Keratinocyte (primary cell): Measurements from ENCODE around the gene PEX1.

ENCODE experiments used
- CTCF ChIP-seq, 3 experiments: IDR thresholded peaks in 1 of 3; conservative IDR thresholded peaks in 1 of 3; optimal IDR thresholded peaks in 1 of 3; 2 replicates in 2 of 3; 3 replicates in 1 of 3; pipeline versions ENCODE3 to v1.5.1; 2011; ENCODE audit warnings: low read length in 3 of 3, mild to moderate bottlenecking in 3 of 3, moderate library complexity in 2 of 3, control low read depth in 1 of 3, inconsistent platforms in 1 of 3; ENCODE audit not compliant: insufficient read depth in 2 of 3; ENCODE audit errors: extremely low read depth in 1 of 3
- EZH2 ChIP-seq: IDR thresholded peaks from one replicate; pipeline ENCODE4 v1.6.1; 2012; ENCODE audit warnings: inconsistent platforms, mild to moderate bottlenecking, low read length, moderate library complexity

- TF ChIP-seq CTCF (optimal IDR thresholded peaks at IDR 0.05 in 1 of 3, IDR thresholded peaks at IDR 0.05 in 1 of 3, conservative IDR thresholded peaks at IDR 0.05 in 1 of 3; ENCODE audit: extremely low read depth in 1 of 3, insufficient read depth in 2 of 3, low read length in 3 of 3) (no peak), EZH2 (no peak)
These were observed 19.4 kb downstream of the PEX1 start for GRCh38 chr7:92508946-92509345.
